Activated T-cell treated with anti-CD3 and anti-CD28 coated beads for 4 hours (primary cell): ENCODE data around the gene PREX1.

Source experiments
- DNase-seq: peaks from one replicate; pipeline ENCODE4 v3.0.0-alpha.2; 2020

Gene PREX1

GRCh38 chr20:48597521-48598302 lies 230.1 kb downstream of the PREX1 start:
- no peak for DNase-seq

- DNase-seq, result no peak
These were observed 231.4 kb downstream of the PREX1 start for GRCh38 chr20:48596334-48596898.

DNA sequence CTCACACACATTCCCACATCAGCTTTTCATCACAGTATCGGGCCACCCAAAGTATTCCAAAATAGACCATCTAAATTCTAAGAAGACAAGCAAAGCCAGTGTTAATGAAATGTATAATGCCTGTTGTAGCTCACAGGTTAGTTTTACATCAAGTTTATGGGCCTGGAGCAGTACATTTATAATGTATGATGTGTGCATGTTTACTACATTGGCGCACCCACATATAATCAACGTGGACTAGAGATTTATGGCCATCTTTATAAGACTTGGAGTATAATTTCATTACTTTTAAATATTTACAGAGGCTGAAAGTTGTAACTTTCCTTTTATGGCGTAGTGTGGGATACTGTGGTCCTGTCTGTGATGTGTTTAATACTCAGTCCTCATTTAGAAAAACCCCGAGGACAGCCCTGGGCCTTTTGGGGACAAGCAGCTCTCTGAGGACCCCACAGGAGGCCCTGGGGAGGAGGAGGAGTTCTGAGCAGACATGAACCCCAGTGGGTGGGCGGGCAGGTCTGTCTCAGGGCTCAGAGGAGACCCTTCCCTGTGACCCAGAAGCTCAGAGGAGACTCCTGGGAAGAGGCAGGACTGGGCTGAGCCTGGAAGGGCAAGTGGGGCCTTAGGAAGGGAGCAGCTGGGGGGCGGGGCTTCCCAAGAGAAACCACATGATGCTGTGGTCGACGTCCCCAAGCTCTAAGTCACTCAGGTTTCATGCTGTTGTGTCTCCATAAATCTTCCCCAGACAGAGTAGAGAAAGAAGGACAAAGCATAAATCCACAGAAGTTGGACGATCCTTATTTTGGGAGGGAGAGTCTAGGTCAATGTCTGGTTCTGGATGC lies 232.1 kb downstream of the PREX1 start:
- no peak for DNase-seq

GRCh38 chr20:48594533-48594932 lies 233.3 kb downstream of the PREX1 start:
- DNase-seq, result no peak

DNA sequence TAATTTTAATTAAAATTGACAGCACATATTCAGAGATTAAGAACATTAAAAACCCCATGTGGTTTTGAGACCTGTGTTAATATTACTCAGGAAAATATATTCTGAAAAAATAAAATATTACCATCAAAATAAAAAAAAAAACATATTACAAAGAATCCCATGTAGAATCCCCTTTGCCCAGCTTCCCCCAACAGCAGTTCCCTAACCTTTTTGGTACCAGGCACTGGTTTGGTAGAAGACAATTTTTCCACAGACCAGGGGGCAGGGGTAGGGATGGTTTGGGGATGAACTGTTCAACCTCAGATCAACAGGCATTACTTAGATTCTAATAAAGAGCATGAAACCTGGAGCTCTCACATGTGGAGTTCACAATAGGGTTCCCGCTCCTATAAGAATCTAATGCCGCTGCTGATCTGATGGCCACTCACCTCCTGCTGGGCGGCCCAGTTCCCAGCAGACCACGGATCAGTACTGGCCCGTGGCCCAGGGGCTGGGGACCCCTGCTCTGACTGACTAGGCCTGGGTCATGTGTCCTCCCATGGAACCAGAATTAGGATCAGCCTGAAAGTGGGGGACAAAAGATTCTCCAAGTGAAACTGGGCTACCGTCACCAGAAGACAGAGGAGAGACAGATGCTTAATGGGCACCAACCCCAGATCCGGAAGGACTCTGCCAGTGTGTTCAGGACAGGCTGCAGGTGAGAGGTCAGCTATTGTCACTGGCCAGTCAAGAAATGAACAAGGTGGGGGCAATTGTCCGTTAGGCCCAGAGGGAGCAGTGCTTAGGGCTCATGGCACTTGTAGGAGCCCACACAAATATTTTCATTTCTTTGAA lies 235.5 kb downstream of the PREX1 start:
- DNase-seq, result no peak

DNA sequence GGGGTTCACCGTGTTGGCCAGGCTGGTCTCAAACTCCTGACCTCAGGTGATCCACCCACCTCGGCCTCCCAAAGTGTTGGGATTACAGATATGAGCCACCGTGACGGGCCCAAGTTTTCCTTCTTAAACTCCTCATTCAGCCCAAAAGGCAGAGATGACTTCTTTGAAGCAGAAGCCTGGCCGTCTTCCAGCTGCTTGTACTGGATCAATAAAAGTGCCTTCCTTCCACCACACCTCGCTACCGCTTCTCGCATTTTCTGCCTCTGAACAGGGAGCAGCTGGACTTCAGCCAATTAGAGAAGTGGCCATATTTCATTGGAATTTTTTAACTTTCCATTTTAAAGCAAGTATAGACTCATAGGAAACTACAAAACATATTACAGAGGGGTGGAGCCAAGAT lies 241.1 kb downstream of the PREX1 start:
- DNase-seq, result no peak

DNA sequence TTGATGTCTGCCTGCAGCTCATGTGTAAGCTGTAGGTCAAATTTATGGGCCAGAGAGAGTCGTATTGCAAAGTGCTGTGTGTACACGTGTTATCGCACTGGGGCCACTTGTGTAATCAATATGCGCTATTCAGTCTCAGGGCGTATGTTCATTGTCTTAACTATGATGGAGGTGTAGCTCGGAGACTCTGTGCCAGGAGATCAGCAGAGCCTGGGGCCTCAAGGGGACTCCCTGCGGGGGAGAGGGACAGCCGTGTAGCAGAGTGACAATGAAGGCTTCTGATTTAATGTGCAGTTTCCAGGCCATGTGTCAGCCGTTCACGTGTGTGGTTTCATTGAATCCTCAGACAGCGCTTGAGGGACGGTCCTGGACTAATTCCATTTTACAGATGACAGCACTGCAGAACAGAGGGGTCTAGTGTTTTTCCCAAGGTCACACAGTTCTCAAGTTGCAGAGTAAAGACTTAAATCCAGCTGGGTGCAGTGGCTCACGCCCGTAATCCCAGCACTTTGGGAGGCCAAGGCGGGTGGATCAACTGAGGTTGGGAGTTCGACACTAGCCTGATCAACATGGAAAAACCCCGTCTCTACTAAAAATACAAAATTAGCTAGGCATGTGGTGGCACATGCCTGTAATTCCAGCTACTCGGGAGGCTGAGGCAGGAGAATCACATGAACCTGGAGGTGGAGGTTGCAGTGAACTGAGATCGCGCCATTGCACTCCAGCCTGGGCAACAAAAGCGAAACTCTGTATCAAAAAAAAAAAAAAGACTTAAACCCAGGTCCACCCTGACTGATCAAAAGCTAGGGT lies 242.5 kb downstream of the PREX1 start:
- no peak for DNase-seq

DNA sequence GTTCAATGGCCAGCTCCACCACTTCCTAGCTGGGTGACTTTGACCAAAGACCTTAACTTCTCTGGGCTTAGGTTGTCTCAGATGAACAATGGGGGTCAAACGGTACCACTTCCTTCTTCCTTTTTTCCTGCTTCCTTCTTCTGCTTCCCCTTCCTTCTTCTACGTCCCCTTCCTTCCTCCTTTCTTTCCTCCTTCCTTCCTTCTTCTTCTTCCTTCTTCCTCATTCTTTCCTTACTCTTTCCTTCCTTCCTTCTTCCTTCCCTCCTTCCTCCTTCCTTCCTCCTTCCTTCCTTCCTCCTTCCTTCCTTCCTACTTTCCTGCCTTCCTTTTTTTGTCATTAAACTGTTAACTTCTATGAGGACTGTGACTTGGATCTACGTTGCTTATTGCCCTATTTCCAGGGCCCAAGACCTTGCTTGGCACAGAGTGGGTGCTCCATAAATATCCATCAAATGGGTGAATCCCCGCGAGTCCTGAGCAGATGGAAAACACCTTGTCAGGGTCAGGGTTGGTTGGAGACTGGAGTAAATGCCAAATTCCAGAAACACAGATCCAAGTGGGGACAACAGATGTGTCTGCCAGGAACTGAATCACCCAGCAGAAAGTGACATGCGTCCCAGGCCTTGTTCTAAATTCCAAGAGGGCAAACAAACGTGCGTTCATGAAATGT lies 243.3 kb downstream of the PREX1 start:
- no peak for DNase-seq

GRCh38 chr20:48583801-48584200 lies 244.0 kb downstream of the PREX1 start:
- no peak for DNase-seq

- no peak for DNase-seq
These were observed 244.6 kb downstream of the PREX1 start for GRCh38 chr20:48583171-48583570.

DNA sequence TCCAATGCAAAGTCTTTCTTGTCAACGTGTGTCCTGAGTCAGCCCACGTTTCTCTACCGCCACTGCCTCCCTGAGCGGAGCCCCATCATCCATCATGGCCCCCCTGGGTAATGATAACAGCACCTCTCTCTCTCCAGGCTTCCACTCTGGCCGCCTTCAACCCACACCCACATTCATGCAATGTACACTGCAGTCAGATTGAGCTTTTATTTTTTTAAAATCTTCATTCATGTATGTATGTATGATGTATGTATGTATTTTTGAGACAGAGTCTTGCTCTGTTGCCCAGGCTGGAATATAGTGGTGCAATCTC lies 245.2 kb downstream of the PREX1 start:
- no peak for DNase-seq

DNA sequence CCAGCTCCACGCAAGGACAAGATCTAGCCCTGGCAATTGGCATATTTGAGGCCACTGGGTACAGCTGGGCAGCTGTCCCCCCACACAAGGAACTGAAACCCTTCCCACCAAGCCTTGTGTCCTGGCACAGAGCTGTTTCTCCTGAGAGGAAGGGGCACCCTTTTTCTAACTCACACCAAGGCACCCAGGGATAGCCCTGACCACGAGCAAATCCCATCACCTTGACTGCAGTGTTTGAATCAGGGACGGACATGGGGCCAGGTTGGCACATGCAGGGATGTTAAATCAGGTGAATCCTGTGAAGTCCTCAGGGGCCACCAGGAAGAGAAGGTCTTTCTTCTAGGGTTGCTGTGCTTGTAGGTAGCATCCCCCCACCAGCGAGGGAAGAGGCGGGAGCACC lies 246.6 kb downstream of the PREX1 start:
- no peak for DNase-seq

GRCh38 chr20:48578397-48579098 lies 249.3 kb downstream of the PREX1 start:
- no peak for DNase-seq

DNA sequence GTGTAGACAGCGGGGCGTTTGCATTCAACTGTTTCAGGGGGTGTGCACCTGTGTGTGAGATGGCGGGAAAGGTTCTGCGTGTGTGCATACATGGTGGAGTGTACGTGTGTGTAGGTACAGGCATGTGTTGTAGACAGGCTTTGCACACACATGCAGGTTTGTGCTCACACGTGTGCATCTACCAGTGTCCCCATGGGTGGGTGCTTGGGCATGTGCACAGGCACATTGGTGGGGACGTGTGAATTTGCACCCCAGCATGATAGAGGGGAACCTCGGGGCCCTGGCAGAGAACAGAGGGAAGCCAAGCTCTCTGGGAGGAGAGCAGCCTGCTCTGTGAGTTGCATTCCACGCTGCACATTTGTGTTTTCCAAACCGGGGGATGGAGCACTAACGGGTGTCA lies 250.2 kb downstream of the PREX1 start:
- no peak for DNase-seq

GRCh38 chr20:48574383-48574782 lies 253.4 kb downstream of the PREX1 start:
- DNase-seq, result no peak
